Measurements from ENCODE around the gene CS. TPM values are rescaled to one million over a fixed set of nuclear protein-coding genes. Genes with fewer than 3 reads are reported as not detected.
A peak's percentile ranks its signal among the peaks of the same experiment; 100 is the strongest.
"Not testable (repeated sequence)": the region's sequence is repeated elsewhere in the genome, so short reads cannot be mapped to it uniquely, and the experiment has no call there.

The CS gene
- total RNA-seq, 6 experiments from 2014 or later = 196 to 247 (median 232) TPM

- Mint-ChIP-seq H3K36me3 (ENCODE audit: low read depth) (peaks cover 11% of the 10 kb centered on the region), H3K27me3 (ENCODE audit: insufficient read depth) (peaks cover 3% of the 10 kb centered on the region), H3K9me3 (no peaks in the 10 kb centered on the region), H3K4me3 (no peak overlapping the region), H3K4me1 (ENCODE audit: low read depth) (peaks cover 14% of the 10 kb centered on the region), H3K27ac (peak overlapping the region; percentile 41; the same call in 1 of the 2 replicates)
- no peak for TF ChIP-seq CTCF (IDR thresholded peaks at IDR 0.05)
- DNase-seq = no peak
Measured at GRCh38 chr12:56339158-56339422, 39.0 kb upstream of the CS start.

DNA sequence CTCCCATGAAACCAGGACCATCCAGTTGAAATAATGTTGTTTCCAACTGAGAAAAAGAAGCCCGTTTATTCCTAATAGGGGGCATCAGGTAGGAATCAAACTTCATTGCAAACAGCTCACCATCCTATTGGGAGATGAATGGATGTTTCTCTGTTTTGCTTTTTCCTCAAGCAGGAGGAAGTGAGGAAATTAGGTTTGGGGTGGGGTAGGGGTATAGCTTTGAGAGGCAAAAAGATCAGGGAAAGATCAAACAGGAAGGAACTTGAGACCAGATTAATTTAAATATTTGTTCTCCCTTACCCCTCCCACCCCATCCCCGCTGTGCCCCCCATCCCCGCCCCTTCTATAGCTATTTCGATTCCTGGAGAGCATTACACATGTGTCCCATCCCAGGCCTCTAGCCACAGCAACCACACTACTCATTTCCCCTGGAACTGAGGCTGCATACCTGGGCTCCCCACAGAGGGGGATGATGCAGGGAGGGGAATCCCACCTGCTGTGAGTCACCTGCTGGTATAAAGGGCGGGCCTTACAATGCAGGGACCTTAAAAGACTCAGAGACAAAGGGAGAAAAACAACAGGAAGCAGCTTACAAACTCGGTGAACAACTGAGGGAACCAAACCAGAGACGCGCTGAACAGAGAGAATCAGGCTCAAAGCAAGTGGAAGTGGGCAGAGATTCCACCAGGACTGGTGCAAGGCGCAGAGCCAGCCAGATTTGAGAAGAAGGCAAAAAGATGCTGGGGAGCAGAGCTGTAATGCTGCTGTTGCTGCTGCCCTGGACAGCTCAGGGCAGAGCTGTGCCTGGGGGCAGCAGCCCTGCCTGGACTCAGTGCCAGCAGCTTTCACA lies 38.4 kb upstream of the CS start, which contains the start of gene IL23A:
Gene IL23A, plus strand, starts transcription at position 577 of the 850 bp plus-strand sequence. Its CDS starts 161 bp downstream, at position 738.
- Mint-ChIP-seq H3K36me3 (ENCODE audit: low read depth) (peaks cover 6% of the 10 kb centered on the region), H3K27me3 (ENCODE audit: insufficient read depth) (peaks cover 9% of the 10 kb centered on the region), H3K4me3 (no peak within 1 kb of the TSS), H3K27ac (peak within 1 kb of the TSS; percentile 41), H3K4me1 (ENCODE audit: low read depth) (peaks cover 15% of the 10 kb centered on the region), H3K9me3 (no peaks in the 10 kb centered on the region)
- DNase-seq = no peak
- TF ChIP-seq CTCF (IDR thresholded peaks at IDR 0.05) = no peak

- H3K36me3 Mint-ChIP-seq (ENCODE audit: low read depth) = no peaks in the 10 kb centered on the region
- no peak overlapping the region for H3K27ac Mint-ChIP-seq
- peaks cover 23% of the 10 kb centered on the region for H3K4me1 Mint-ChIP-seq (ENCODE audit: low read depth)
- no peaks in the 10 kb centered on the region for H3K9me3 Mint-ChIP-seq
- H3K4me3 Mint-ChIP-seq = no peak overlapping the region
- no peak for DNase-seq
- H3K27me3 Mint-ChIP-seq (ENCODE audit: insufficient read depth) = peaks cover 10% of the 10 kb centered on the region
- no peak for TF ChIP-seq CTCF (IDR thresholded peaks at IDR 0.05)
Measured at GRCh38 chr12:56337753-56338251, 37.7 kb upstream of the CS start.

DNA sequence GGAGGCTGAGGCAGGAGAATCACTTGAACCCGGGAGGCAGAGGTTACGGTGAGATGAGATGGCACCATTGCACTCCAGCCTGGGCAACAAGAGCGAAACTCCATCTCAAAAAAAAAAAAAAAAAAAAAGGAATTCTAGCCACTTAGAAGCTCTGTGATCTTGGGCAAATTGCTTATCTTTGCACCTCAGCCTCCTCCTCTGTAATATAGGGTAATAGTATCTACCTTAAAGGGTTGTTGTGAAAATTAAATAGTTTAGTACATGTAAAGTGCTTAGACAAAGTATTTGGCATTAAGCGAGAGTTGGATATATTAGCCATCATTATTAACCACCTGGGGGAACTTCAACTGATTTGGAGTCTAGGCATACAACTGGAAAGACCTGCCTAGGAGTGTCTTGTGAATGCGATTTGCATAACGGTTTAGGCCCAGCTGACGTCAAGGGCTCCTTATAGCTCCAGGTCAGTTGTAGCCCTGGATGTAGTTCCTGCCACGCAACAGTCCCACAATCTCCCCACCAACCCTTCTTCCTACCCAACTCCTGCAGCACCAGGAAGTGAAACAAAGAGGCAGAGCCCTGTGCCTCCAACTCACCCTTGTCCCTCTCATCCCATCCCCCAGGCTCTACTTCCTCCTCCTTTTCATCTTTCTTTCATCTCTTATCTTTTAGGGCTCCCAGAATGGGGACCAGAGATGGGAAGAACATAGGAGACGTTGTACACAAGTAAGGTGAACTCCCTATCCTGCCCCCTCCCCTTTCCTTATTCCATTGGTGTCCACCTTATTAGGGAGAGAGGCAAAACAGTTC lies 36.4 kb upstream of the CS start:
- Mint-ChIP-seq H3K4me1 (ENCODE audit: low read depth) (peaks cover 24% of the 10 kb centered on the region), H3K27me3 (ENCODE audit: insufficient read depth) (peaks cover 10% of the 10 kb centered on the region), H3K36me3 (ENCODE audit: low read depth) (no peaks in the 10 kb centered on the region), H3K4me3 (no peak overlapping the region), H3K27ac (no peak overlapping the region), H3K9me3 (no peaks in the 10 kb centered on the region)
- no peak for DNase-seq
- TF ChIP-seq CTCF (IDR thresholded peaks at IDR 0.05) = no peak

DNA sequence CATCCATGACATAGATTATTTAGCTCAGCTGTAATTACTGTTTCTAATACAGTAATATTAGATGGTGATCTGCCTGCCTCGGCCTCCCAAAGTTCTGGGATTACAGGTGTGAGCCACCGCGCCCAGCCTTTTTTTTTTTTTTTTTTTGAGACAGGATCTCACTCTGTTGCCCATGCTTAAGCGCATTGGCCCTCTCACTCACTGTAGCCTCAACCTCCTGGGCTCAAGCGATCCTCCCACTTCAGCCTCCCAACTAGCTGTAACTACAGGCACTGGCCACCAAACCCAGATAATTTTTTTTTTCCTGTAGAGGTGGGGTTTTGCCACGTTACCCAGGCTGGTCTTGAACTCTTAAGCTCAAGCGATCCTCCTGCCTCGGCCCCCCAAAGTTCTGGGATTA lies 35.4 kb upstream of the CS start:
- H3K27me3 Mint-ChIP-seq (ENCODE audit: insufficient read depth); H3K4me3 Mint-ChIP-seq; H3K36me3 Mint-ChIP-seq (ENCODE audit: low read depth); H3K27ac Mint-ChIP-seq; H3K9me3 Mint-ChIP-seq; DNase-seq: not testable (repeated sequence)
- peaks cover 29% of the 10 kb centered on the region for H3K4me1 Mint-ChIP-seq (ENCODE audit: low read depth)

DNA sequence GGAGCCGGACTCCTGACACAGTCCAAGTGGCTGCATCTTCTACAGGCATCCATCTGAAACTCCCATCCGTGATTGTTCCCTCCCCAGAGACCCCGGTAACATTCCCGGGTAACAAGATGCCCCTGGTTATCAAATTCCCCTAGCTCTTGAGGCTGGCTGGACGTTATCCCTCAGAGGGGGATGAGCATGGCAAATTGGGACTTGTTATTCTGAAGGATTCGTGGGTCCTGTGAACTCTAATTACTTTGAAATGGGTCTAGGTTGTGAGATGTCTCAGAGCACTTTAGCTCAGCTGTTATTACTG lies 34.3 kb upstream of the CS start:
- Mint-ChIP-seq H3K4me1 (ENCODE audit: low read depth) (peaks cover 29% of the 10 kb centered on the region), H3K27me3 (ENCODE audit: insufficient read depth) (peaks cover 10% of the 10 kb centered on the region), H3K36me3 (ENCODE audit: low read depth) (no peaks in the 10 kb centered on the region), H3K9me3 (no peaks in the 10 kb centered on the region), H3K4me3 (peak overlapping the region; percentile 96), H3K27ac (peak overlapping the region; percentile 99)
- peak; percentile 27 for TF ChIP-seq CTCF (IDR thresholded peaks at IDR 0.05)
- DNase-seq = no peak

Measured in HFFc6 (cell line).